ENCODE results near the gene EGF.
A peak's percentile ranks its signal among the peaks of the same experiment; 100 is the strongest.

EGF gene

DNA sequence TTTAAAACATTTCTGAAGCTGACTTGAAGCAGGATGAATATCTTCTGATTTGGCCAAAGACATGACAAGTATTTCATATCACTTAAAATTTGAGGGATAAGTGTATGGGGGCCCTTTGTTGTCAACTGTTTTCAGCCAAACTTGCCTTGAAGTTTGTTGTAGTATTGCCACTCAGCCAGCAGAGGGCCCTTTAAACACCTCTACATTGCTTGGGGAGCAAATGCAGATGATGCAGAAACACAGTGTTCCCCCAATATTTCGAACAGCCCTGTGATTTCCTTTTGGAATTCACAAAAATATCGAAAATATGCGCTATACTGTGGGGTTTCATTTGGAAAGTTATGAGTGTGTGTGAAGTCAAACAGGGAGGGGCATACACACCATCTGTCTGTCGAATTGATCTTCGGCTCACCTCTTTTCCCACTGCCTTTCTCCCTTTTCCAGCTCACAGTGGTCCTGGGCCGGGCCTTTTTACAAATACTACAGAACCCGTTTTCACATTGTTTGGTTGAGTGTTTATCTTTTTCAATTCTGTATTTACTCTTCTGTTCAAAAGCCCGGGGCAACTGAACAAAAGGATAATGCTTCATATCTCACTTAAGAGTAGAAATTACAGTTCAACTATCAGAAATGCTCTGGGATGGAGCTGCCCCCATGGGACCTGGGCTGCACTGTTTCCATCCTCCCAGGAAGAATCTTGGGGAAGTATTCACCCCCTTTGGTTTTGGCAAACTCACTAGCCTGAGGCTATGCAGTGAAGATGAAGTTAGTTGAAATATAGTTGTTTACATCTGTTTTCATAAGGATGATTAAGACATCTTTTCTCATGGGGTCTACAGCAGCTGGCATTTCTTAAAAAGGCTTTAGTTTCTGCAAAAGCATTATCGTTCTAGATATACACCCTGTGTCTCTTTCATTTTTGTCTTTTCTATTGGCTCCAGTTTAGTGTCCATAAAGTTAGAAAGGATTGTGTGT, 137.6 kb downstream of the EGF start:
- no peak for DNase-seq (ENCODE audit: low read depth)
- TF ChIP-seq, protein P1, sequence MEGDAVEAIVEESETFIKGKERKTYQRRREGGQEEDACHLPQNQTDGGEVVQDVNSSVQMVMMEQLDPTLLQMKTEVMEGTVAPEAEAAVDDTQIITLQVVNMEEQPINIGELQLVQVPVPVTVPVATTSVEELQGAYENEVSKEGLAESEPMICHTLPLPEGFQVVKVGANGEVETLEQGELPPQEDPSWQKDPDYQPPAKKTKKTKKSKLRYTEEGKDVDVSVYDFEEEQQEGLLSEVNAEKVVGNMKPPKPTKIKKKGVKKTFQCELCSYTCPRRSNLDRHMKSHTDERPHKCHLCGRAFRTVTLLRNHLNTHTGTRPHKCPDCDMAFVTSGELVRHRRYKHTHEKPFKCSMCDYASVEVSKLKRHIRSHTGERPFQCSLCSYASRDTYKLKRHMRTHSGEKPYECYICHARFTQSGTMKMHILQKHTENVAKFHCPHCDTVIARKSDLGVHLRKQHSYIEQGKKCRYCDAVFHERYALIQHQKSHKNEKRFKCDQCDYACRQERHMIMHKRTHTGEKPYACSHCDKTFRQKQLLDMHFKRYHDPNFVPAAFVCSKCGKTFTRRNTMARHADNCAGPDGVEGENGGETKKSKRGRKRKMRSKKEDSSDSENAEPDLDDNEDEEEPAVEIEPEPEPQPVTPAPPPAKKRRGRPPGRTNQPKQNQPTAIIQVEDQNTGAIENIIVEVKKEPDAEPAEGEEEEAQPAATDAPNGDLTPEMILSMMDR (IDR thresholded peaks at IDR 0.05; ENCODE audit: control insufficient read depth, extremely low read depth, insufficient read depth): peak; percentile 69
- no peak overlapping the region for H3K4me3 ChIP-seq (ENCODE audit: low read depth, low read length)

DNA sequence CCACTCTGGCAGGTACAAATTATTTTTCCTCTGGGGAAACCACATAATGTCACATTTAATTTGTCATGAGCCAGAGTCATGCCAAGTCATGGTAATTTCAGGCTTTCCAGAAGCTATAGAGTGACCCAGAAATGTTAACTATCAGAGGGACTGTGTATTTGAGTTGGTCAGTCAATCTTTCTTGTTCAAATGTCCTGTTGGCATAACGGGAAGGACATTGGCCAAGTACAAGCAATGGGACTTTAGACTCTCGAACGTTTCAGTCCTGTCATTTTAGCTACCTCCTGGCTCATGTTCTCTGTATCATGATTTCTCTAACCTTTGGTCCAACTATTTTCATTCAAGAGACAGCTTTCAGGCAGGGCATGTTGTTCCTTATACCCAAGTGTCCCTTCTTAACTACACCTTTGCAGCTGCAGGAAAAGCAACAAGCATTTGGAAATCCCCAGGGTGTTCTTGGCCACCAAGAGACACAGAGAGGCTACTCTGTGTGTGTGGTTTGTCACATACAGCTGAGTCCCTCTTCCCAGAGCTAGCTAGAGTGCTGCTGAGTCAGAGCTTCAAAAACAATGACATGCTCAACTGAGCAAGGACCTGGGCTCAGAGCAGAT, 142.6 kb downstream of the EGF start:
- TF ChIP-seq, protein P1 (IDR thresholded peaks at IDR 0.05; ENCODE audit: control insufficient read depth, extremely low read depth, insufficient read depth): no peak
- no peak for DNase-seq (ENCODE audit: low read depth)
- H3K4me3 ChIP-seq (ENCODE audit: low read depth, low read length): no peak overlapping the region

DNA sequence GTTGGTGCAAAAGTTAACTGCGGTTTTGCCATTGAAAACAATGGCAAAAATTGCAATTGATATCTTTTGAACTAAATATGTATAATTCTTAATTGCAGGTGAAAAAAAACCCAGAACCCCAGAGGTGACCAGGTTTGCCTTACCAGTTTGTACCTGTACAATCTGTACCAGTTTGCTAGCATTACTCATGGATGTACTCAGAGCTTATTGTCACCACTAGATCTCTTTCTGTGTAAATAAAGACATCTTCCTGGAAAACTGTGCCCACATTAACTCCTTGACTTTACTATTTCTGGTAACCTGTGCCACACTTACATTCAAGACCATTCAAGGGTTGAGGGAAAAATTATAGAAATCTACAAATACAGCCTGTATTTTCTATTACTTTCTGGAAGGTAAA, 146.0 kb downstream of the EGF start:
- peak; percentile 37 for DNase-seq (ENCODE audit: low read depth)
- TF ChIP-seq, protein P1 (IDR thresholded peaks at IDR 0.05; ENCODE audit: control insufficient read depth, extremely low read depth, insufficient read depth): no peak
- no peak overlapping the region for H3K4me3 ChIP-seq (ENCODE audit: low read depth, low read length)

DNA sequence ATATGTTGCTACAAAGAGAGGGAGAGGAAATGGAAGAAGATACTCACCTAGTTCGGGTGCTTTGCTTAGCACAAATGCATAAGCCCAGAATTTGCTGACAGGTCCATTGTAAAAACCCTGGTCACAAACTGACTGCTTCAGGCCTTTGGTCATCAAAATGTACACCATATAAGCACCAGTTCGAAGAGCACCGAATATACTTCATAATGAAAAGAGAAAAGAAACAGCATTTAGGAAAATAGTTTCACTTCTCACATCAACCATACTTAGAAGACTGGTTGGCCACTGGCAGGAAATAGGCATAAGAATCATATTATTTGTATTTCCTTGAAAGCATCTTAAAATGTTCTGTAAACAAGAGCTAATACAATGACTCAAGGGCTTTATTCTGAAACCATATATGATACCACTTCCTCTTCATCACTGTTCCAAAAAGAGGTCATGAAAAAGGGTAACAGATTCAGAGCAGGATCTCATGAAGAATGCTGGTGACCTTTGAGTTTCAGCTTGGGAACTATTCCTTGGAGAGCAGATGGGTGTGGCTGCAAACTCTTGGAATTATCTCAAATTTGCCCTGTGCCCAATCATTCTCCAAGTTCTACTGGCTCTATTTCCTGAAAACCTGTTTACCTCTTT, 147.0 kb downstream of the EGF start:
- DNase-seq (ENCODE audit: low read depth): peak; percentile 59
- TF ChIP-seq, protein P1 (IDR thresholded peaks at IDR 0.05; ENCODE audit: control insufficient read depth, extremely low read depth, insufficient read depth): no peak
- H3K4me3 ChIP-seq (ENCODE audit: low read depth, low read length): no peak overlapping the region

DNA sequence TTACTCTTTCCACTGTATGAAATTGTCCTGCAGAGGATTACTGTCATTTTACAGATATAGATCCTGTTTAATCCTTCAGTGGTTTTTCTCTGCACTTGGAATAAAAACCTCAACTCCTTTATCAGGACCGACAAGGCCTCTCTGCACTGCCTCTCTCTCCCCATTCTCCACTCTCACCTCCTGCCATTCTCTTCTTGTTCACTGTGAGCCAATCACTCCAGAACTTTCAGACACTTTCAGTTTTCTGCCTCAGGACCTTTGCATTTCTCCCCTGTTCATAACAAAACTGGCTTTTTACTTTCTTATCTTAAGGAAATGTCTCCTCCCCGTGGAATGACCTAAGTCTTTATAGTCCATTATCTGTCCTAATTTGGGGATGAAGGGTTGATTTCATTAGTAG, 148.4 kb downstream of the EGF start:
- H3K4me3 ChIP-seq (ENCODE audit: low read depth, low read length): no peak overlapping the region
- DNase-seq (ENCODE audit: low read depth): no peak
- TF ChIP-seq, protein P1 (IDR thresholded peaks at IDR 0.05; ENCODE audit: control insufficient read depth, extremely low read depth, insufficient read depth): no peak

All from LNCaP clone FGC (cell line).